ENCODE results near the gene MLNR. TPM values are rescaled to one million over a fixed set of nuclear protein-coding genes. Genes with fewer than 3 reads are reported as not detected.

The MLNR gene
- total RNA-seq, 1 donor from 2014 or later = not detected

- no peaks in the 10 kb centered on the region for H3K27me3 ChIP-seq (ENCODE audit: low read depth)
- H3K36me3 ChIP-seq = peaks cover 65% of the 10 kb centered on the region
- H3K4me3 ChIP-seq = no peak overlapping the region
- no peak for TF ChIP-seq CTCF (IDR thresholded peaks at IDR 0.05; ENCODE audit: borderline replicate concordance)
- H3K27ac ChIP-seq (replicated peaks) = no peak overlapping the region
- intact Hi-C loops (cut with micrococcal nuclease) = no loop called here
- H3K4me1 ChIP-seq = no peaks in the 10 kb centered on the region
- H3K9me3 ChIP-seq (replicated peaks) = no peaks in the 10 kb centered on the region
- no peak for DNase-seq
Measured at GRCh38 chr13:49262634-49263033, 42.5 kb downstream of the MLNR start.

GRCh38 chr13:49265822-49266221 is 45.7 kb downstream of the MLNR start:
- Histone ChIP-seq H3K4me3 (no peak overlapping the region), H3K27ac (replicated peaks) (no peak overlapping the region), H3K4me1 (no peaks in the 10 kb centered on the region), H3K9me3 (replicated peaks) (no peaks in the 10 kb centered on the region), H3K27me3 (ENCODE audit: low read depth) (no peaks in the 10 kb centered on the region), H3K36me3 (peaks cover 44% of the 10 kb centered on the region)
- DNase-seq = no peak
- TF ChIP-seq CTCF (IDR thresholded peaks at IDR 0.05; ENCODE audit: borderline replicate concordance) = no peak
- intact Hi-C loops (cut with micrococcal nuclease) = no loop called here

GRCh38 chr13:49271264-49271663 is 51.1 kb downstream of the MLNR start:
- no peak for DNase-seq
- H3K27me3 ChIP-seq (ENCODE audit: low read depth) = no peaks in the 10 kb centered on the region
- no peak overlapping the region for H3K4me3 ChIP-seq
- no peaks in the 10 kb centered on the region for H3K4me1 ChIP-seq
- no peak for TF ChIP-seq CTCF (IDR thresholded peaks at IDR 0.05; ENCODE audit: borderline replicate concordance)
- H3K9me3 ChIP-seq (replicated peaks) = no peaks in the 10 kb centered on the region
- intact Hi-C loops (cut with micrococcal nuclease) = no loop called here
- no peak overlapping the region for H3K27ac ChIP-seq (replicated peaks)
- peaks cover 15% of the 10 kb centered on the region for H3K36me3 ChIP-seq

Other genes starting within 250 kb of the MLNR start
- 18.9 TPM for gene FNDC3A, start 244.4 kb upstream of the MLNR start, total RNA-seq
- gene CDADC1, start 27.6 kb downstream of the MLNR start, total RNA-seq = 11.4 TPM
- 23.4 TPM for gene CAB39L, start 223.7 kb downstream of the MLNR start, total RNA-seq
- gene SETDB2, start 223.9 kb downstream of the MLNR start, total RNA-seq = 17.8 TPM